ENCODE measurements around the gene ANK2.

DNA sequence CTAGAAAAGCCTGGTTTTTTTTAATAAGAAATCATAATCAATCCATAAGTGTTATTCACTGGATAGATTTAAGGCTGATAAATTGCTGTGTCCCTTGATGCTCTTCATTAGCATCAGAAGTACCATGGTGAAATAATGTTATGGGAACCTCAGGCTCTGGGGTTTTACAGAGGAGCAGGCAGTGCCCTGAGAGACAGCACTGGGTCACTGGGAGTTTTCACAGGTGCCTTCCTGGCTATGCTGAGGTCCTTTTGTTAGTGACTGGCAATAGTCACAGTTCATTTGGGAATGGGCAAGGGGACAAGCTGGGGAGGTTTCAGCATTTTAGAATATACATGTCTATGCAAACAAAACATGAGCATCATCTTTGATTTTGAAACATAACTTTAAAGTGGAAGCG lies 38.6 kb downstream of the ANK2 start:
- TF ChIP-seq, protein P1, sequence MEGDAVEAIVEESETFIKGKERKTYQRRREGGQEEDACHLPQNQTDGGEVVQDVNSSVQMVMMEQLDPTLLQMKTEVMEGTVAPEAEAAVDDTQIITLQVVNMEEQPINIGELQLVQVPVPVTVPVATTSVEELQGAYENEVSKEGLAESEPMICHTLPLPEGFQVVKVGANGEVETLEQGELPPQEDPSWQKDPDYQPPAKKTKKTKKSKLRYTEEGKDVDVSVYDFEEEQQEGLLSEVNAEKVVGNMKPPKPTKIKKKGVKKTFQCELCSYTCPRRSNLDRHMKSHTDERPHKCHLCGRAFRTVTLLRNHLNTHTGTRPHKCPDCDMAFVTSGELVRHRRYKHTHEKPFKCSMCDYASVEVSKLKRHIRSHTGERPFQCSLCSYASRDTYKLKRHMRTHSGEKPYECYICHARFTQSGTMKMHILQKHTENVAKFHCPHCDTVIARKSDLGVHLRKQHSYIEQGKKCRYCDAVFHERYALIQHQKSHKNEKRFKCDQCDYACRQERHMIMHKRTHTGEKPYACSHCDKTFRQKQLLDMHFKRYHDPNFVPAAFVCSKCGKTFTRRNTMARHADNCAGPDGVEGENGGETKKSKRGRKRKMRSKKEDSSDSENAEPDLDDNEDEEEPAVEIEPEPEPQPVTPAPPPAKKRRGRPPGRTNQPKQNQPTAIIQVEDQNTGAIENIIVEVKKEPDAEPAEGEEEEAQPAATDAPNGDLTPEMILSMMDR (IDR thresholded peaks at IDR 0.05; ENCODE audit: borderline replicate concordance, extremely low read depth, low read length, poor library complexity, severe bottlenecking): no peak
- no peak for TF ChIP-seq EZH2 (IDR thresholded peaks at IDR 0.05; ENCODE audit: borderline replicate concordance, low read depth, low read length, severe bottlenecking)
